ENCODE data around the gene FRK.
"Not testable (repeated sequence)": the region's sequence is repeated elsewhere in the genome, so short reads cannot be mapped to it uniquely, and the experiment has no call there.

FRK gene

GRCh38 chr6:115891111-115891669, 169.5 kb downstream of the FRK start:
- no peak for DNase-seq (ENCODE audit: low read depth in 2 of 3, low spot score in 1 of 3)

- no peak for DNase-seq (ENCODE audit: low read depth in 2 of 3, low spot score in 1 of 3)
These were observed 170.5 kb downstream of the FRK start for GRCh38 chr6:115890238-115890637.

GRCh38 chr6:115888687-115889470, 171.8 kb downstream of the FRK start:
- not testable (repeated sequence) for DNase-seq (ENCODE audit: low read depth in 2 of 3, low spot score in 1 of 3)

GRCh38 chr6:115887891-115888290, 172.8 kb downstream of the FRK start:
- no peak for DNase-seq (ENCODE audit: low read depth in 2 of 3, low spot score in 1 of 3)

- no peak for DNase-seq (ENCODE audit: low read depth in 2 of 3, low spot score in 1 of 3)
These were observed 174.9 kb downstream of the FRK start for GRCh38 chr6:115885636-115886366.

GRCh38 chr6:115882771-115883170, 177.9 kb downstream of the FRK start:
- DNase-seq (ENCODE audit: low read depth in 2 of 3, low spot score in 1 of 3) = no peak

GRCh38 chr6:115882174-115882573, 178.5 kb downstream of the FRK start:
- no peak for DNase-seq (ENCODE audit: low read depth in 2 of 3, low spot score in 1 of 3)
